Umbilical cord (tissue), 2 donors: ENCODE results near the gene RBMY1J. TPM values are rescaled to one million over a fixed set of nuclear protein-coding genes. Genes with fewer than 3 reads are reported as not detected.
"Not testable (repeated sequence)": the region's sequence is repeated elsewhere in the genome, so short reads cannot be mapped to it uniquely, and the experiment has no call there.

ENCODE experiments used
- DNase-seq: peaks from one replicate; pipeline ENCODE4 v3.0.0-alpha.2; 2015; ENCODE audit warnings: low spot score
- total RNA-seq: library from RNA; depleted of rRNA; stranded (reverse); fragments of >200 nt; gene quantifications from one replicate; pipeline ENCODE4 v1.2.3, GENCODE V29; 2014; ENCODE audit warnings: low replicate concordance; ENCODE audit not compliant: insufficient read depth

RBMY1J gene
- 0.72 TPM for total RNA-seq

GRCh38 chrY:22403110-22403509 lies at the start of gene RBMY1J:
Gene RBMY1J (plus strand): TSS chrY:22403410. CDS start chrY:22405448, 2,038 bp downstream.
- not testable (repeated sequence) for DNase-seq

- no peak for DNase-seq
Observed at GRCh38 chrY:22367416-22367815, 35.8 kb upstream of the RBMY1J start.

- no peak for DNase-seq
Observed at GRCh38 chrY:22370623-22371022, 32.6 kb upstream of the RBMY1J start.

GRCh38 chrY:22373494-22373893 lies 29.7 kb upstream of the RBMY1J start:
- no peak for DNase-seq

GRCh38 chrY:22444718-22445396 lies 41.6 kb downstream of the RBMY1J start:
- not testable (repeated sequence) for DNase-seq

GRCh38 chrY:22455522-22455921 lies 52.3 kb downstream of the RBMY1J start:
- not testable (repeated sequence) for DNase-seq

GRCh38 chrY:22461962-22462361 lies 58.8 kb downstream of the RBMY1J start:
- not testable (repeated sequence) for DNase-seq

Other genes with a start within 250 kb of the RBMY1J start
- not detected for gene RBMY1F, start 220.5 kb upstream of the RBMY1J start, total RNA-seq